ENCODE results near the gene NUDT17.

Gene NUDT17

GRCh38 chr1:145891143-145891542 is 45.7 kb downstream of the NUDT17 start:
- no peak for DNase-seq (ENCODE audit: low spot score)

GRCh38 chr1:145891587-145892485 is 46.4 kb downstream of the NUDT17 start:
- DNase-seq (ENCODE audit: low spot score): peak; percentile 95

GRCh38 chr1:145892486-145893087 is 47.2 kb downstream of the NUDT17 start:
- no peak for DNase-seq (ENCODE audit: low spot score)

- DNase-seq (ENCODE audit: low spot score): no peak
These were observed 48.1 kb downstream of the NUDT17 start for GRCh38 chr1:145893306-145894055.

- DNase-seq (ENCODE audit: low spot score): no peak
These were observed 50.0 kb downstream of the NUDT17 start for GRCh38 chr1:145895471-145895870.

- no peak for DNase-seq (ENCODE audit: low spot score)
These were observed 52.5 kb downstream of the NUDT17 start for GRCh38 chr1:145897969-145898368.

Small RNAs within 50 kb of the gene (small RNA-seq; reads per million reads assigned to genes)
- 0 reads per million in 2 experiments for gene MIR6736
